Activated CD4-positive, alpha-beta T cell treated with anti-CD3 and anti-CD28 coated beads, Interleukin-2, amount 50 U/mL, for 16 hours (primary cell): ENCODE data around the gene CCIN.
"Not testable (repeated sequence)": the region's sequence is repeated elsewhere in the genome, so short reads cannot be mapped to it uniquely, and the experiment has no call there.

Source experiments
- DNase-seq: peaks from one replicate; pipeline ENCODE4 v3.0.0-alpha.2; 2020

CCIN gene

DNA sequence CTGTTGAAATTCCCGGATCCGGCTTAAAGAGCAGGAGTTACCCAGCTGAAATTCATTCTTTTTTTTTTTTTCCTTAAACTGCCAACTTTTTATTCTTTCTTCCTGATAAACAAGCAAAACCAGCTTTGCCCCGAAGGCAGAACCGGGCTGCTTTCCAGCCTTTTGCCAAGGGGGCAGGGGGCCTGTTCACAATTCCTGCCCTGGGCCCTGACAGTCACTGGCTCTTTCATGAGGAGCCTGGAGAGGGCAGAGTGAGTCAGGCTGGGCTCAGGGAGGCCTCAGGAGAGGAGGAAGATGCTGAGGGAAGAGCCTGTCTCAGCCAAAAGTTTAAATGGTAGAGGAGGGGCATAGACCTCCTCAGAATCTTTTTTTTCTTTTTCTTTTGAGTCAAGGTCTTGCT is 27.9 kb upstream of the CCIN start:
- DNase-seq, result no peak

DNA sequence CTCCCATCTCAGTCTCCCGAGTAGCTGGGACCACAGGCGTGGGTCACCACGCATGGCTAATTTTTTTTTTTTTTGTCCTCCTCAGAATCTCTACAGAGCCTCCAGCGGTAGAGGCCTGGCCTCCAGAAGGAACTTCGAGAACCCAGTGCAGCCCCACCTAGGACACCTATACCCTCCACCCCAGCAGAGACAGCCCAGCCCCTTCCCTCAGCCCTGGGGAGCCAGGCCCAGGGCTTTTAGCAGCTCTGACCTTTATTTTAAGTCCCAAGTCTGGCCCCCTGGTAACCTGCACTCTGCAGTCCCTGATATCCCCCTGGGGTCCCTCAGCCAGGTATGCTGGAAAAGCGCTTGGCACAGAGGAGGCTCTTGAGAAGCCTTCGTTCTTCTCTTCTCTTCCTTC is 27.4 kb upstream of the CCIN start:
- DNase-seq, result no peak

GRCh38 chr9:36142510-36143244 is 26.5 kb upstream of the CCIN start:
- DNase-seq, result no peak

DNA sequence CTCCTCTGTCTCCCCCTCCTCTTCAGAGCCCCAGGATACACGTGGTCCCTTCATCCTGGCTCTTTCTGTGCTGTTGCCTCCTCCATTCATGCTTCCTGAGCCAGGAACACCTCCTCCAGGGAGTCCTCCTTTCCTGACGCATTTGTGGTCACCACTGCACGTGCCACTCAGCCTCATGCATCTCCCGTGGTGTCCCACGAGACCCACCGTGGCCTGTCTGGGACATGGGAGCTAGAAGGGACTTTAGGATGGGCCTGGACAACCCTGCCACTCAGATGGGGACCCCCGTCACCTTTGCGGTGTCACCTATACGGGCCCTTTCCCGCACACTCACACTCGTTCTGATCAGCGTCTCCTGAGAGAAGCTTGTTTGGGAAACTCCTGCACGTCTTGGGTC is 25.9 kb upstream of the CCIN start:
- DNase-seq, result no peak

DNA sequence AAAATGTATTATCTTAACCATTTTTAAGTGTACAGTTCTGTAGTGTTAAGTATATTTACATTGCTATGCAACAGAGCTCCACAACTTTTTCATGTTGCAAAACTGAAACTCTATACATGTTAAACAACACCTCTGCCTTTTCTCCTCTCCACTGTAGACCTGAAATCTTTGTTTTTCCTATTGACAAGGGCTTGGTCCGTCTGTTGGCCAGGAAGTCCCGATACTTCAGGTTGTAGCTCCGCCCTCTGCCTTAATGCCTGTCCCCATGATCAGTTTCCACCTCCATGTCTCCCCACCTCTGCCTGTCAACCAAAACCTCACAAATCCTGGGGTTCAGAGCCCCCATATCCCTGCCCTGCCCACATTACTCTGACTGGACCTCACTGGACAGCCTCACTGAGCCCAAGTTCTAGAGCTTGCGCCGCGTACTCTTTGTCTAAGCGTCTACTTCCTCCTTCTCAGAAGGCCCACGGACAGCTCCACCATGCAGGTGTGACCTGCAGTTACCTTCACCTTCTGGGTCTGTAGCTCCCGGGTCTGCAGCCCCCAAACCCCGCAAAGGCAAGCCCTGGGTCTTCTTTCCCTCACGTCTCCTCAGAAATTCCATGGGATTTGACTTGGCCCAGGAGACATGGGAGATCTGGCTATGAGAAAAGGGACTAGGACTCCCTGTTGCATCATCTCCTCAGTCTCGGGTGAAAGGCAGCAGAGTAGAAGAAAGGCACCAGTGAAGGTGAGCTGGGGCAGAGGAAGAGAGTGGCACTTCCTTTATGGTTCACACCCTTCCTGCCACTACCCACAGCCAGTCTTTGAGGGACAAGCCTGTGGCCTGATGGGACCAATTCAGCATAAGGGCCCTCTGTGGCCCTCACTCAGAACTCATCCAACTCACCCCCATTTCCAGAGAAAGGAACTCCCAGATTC is 24.6 kb upstream of the CCIN start:
- peak; percentile 54 for DNase-seq

DNA sequence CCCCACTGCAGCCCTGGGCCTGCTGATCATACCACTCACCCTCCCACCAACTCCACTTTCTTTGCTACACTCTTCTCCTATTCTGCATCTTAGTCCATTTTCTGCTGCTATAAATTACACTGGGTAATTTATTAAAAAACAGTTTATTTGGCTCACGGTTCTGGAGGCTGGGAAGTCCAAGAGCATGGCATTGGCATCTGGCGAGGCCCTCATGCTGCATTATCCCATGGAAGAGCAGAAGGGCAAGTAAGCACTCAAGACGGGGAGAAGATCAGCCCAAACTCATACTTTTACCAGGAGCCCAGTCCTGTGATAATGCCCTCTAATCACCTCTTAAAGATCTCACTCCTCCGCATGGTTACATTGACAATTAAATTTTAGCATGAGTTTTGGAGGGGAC is 23.2 kb upstream of the CCIN start:
- DNase-seq, result no peak

DNA sequence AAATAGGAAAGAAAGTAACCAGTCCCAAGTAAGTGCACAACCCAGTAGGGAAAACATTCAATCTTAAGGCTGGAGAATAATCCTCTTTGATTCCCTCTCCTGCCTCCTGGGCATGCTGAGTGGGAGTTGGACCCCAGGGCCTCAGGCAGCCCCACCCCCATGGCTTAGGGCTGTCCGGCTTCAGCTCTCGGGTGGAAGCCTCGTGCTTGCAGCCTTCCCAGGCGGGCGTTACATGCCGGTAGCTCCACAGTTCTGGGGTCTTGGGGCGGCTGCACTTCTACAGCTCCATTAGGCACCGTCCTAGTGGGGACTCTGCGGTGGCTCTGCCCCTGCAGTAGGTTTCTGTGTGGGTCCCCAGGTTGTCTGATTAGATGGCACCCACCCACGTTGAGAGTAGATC is 22.5 kb upstream of the CCIN start:
- no peak for DNase-seq

DNA sequence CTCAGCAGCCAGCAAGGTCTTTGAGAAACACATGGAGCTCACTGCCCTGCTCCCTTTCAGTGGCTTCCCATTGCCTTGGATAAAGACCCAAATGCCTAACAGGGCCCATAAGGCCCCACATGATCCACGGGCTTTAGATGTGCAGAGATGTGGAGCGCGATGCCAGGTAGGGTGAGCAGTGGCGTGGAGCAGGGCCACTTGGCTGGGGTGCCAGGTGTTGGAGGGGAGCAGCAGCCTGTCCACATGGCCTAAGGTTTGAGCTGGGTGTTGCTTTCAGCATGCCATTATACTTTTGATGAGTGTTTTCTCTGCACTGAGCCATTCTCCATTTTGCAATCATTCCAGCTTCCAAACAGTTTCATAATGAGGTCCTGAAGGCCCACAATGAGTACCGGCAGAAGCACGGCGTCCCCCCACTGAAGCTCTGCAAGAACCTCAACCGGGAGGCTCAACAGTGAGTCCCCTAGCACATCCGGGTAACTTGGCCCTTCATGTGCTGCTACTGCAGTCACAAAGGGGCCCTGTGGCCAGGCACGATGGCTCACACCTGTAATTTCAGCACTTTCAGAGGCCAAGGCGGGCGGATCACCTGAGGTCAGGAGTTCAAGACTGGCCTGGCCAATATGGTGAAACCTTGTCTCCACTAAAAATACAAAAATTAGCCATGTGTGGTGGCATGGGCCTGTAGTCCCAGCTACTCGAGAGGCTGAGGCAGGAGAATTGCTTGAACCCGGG is 21.6 kb upstream of the CCIN start:
- DNase-seq, result no peak

GRCh38 chr9:36148311-36149051 is 20.7 kb upstream of the CCIN start:
- DNase-seq, result peak; percentile 90

GRCh38 chr9:36149197-36149596 is 20.0 kb upstream of the CCIN start:
- DNase-seq, result no peak

GRCh38 chr9:36150574-36151315 is 18.4 kb upstream of the CCIN start:
- DNase-seq, result no peak

DNA sequence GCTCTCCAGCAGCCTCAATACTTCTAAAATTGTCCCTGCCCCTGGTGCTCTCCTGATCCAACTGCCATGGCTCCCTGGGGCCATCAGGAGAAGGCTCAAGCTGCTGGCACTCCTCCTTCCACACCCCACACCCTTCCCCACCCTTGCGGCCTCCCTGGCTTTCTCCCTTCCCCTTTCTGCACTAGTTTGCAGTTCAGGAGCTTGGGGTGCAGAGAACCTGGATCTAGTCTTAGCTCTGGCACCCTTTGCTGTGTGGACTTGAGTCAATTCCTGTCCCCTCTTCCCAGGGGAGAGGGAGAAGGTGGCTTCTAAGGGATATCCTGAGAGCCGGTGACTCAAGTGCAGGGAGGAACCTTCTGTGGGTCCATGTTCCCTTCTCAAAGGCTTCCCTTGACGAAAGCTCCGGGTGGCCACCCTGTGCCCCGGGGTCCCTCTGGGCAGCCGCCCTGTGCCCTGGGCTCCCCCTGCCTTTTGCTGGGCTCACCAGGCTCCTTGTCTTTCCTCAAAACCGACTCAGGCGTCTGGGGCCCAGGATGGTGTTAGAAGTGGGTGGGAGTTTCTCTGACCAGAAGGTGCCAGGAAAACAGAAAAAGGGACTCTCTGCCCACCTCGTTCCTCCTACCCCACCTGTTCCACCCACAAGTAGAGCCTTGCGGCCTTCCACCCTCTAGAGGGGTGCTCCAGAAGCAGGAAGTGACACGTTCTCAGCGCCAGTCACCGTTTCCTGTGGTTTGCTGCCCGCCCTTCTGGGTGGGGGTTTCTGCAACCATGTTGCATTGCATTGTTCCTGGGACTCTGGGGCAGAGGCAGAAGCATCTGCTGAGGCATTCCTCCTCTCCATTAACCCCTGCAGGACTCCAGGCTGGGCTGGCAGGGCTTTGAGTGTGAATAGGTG is 17.6 kb upstream of the CCIN start:
- peak; percentile 92 for DNase-seq

DNA sequence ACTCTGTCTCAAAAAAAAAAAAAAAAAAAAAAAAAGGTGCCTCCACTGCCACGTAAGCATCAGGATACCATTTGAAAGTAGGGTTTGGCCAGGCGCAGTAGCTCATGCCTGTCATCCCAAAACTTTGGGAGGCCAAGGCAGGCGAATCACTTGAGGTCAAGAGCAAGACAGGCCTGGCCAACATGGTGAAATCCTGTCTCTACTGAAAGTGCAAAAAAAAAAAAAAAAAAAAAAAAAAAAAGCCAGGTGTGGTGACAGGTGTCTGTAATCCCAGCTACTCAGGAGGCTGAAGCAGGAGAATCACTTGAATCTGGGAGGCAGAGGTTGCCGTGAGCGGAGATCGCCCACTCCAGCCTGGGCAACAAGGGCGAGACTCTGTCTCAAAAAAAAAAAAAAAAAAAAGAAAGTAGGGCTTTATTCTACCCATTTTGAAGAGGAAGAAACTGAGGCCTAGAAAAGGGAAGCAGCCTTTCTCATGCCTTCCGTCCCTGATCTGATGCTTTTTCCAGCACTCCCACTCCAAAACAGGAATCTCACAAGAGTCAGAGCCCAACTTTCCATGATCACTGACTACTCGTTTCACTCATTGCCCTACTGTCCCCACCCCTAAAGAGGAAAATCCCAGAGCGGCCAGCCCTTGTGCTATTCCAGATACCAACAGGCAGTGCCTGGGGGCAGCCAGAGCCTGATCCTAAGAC is 16.3 kb upstream of the CCIN start:
- DNase-seq, result no peak

- no peak for DNase-seq
Measured at GRCh38 chr9:36153746-36154145, 15.4 kb upstream of the CCIN start.

- no peak for DNase-seq
Measured at GRCh38 chr9:36154331-36154952, 14.7 kb upstream of the CCIN start.

- no peak for DNase-seq
Measured at GRCh38 chr9:36156116-36156515, 13.1 kb upstream of the CCIN start.

- no peak for DNase-seq
Measured at GRCh38 chr9:36158122-36158521, 11.1 kb upstream of the CCIN start.

GRCh38 chr9:36158917-36159316 is 10.3 kb upstream of the CCIN start:
- no peak for DNase-seq

DNA sequence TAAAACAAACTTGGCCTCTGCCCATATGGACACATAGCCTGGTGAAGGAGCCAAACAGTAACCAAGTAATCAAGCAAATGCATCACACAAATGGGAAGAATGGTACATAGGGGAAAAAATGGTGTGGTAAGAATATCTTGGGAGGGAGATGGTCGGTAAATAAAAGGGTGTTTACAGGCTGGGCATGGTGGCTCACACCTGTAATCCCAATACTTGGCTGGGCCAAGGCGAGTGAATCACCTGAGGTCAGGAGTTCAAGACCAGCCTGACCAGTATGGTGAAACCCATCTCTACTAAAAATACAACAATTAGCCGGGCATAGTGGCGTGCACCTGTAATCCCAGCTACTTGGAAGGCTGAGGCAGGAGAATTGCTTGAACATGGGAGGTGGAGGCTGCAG is 9.7 kb upstream of the CCIN start:
- not testable (repeated sequence) for DNase-seq

- DNase-seq, result not testable (repeated sequence)
Measured at GRCh38 chr9:36160126-36160525, 9.1 kb upstream of the CCIN start.
